GM18498 (cell line): ENCODE measurements around the gene ASAP2.

ENCODE experiments used
- ATAC-seq: cut with Tn5 transposase; IDR thresholded peaks from one replicate; pipeline ENCODE4 v1.9.1; 2021; ENCODE audit warnings: mild to moderate bottlenecking, moderate library complexity; ENCODE audit not compliant: unreplicated experiment

Gene ASAP2

DNA sequence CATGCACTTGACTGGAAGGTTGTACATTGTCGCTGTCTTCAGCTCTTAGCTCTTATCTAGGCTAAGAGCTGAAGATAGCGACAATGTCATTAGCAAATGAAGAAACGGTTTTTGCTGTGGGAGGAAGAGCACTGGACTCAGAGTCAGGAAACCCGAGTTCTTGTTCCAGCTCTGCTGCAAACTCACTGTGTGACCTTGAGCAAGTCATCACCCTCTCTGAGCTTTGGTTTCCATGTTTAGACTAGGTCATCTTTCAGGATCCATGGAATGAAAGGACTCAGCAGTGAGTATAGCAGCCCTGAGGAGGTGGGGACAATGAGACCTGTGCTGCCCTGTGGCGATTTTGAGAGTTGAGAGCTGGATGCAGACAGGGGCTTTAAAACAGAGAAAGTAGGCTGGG is 85.3 kb downstream of the ASAP2 start:
- no peak for ATAC-seq

DNA sequence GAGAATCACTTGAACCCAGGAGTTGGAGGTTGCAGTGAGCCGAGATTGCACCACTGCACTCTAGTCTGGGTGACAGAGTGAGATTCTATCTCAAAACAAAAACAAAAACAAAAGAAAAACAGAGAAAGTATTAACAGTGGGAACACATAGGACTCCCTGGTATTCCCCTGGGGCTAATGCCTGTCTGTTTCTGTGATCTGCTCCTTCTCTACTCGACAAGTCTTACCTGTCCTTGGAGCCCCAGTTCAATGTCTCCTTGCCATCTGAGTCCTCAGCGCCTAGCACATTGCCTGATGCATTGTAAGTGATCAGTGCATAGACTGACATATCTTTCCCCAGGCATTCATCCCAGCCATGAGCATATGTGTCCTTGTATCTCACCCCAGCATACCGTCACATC is 85.8 kb downstream of the ASAP2 start:
- no peak for ATAC-seq

DNA sequence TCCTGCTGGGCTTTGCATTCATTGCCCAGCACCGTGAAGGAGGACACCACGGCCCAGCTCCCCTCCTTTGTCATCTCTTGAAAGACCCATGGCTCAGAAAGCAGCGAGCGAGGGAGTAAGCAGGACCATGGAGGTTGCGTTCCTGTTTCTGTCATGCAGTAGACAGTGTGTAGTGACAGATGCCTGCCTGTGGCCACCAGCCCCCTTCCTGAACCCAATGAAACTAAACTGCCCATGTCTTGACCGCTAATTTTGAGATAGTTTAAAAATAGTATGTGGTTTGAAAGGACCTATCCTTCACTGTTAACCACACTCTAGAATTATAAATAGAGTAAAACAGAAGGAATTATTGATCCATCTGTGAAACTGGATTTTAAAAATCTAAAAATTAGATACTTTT is 88.2 kb downstream of the ASAP2 start:
- ATAC-seq, result no peak

GRCh38 chr2:9296559-9296958 is 89.9 kb downstream of the ASAP2 start:
- ATAC-seq, result no peak

- no peak for ATAC-seq
These were observed 90.5 kb downstream of the ASAP2 start for GRCh38 chr2:9297156-9297555.

DNA sequence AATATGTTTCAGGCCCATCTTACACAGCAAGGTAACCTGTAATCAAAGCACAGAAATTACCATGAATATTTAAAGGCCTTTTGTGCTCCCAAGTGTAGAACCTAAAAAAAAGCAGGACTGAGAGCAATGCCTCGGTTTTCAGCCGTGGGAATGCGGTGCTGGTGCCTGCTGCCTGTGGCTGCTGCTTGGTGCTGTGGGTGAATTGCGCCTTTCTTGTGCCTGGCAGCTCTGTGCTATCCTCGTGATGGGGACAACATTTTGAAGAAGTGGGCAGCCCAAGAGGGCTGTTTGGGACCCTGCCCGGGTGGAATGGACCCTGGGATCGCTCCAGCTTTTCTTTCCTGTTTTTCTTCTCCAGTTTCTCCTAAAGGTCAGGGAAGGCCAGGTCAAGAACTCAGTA is 91.2 kb downstream of the ASAP2 start:
- no peak for ATAC-seq

GRCh38 chr2:9298583-9298982 is 92.0 kb downstream of the ASAP2 start:
- ATAC-seq, result no peak

DNA sequence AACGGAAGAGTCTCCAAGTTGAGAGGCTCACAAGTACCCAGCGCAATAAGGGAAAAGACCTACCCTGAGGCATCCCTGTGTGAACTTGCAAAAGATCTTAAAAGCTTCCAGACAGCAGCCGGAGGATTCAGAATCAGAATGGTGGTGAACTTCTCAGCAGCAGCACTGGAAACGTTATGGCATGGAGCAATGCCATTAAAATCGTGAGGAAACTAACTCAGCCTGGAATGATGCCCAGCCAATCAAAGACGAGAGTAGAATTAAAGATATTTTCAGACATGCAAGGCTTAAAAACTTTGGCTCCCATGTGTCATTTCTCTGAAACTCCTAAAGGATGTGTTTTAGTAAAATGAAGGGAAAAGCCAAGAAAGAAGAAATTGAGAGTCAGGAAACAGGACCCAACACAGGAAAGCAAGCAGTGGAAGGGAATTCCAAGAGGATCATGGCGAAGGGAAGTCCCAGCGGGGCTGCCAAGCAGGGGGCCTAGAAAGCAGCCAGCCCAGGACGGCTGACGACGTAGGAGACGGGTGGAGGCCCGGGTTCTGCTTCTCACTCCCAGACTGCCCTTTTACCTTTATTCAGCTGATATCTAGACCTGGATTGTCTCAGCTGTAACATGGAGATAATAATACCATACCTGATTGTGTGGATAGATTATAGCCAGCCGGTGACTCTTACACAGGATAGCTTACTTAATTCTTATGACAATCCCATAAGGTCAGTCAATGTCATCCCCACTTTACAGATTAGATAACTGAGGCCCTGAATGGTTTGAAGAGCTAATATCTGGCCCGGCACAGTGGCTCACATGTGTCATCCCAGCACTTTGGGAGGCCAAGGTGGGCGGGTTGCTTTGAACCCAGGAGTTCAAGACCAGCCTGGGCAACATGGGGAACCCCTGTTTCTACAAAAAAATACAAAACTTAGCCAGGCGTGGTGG is 92.8 kb downstream of the ASAP2 start:
- ATAC-seq, result no peak

GRCh38 chr2:9300214-9300613 is 93.6 kb downstream of the ASAP2 start:
- no peak for ATAC-seq

GRCh38 chr2:9300829-9301453 is 94.3 kb downstream of the ASAP2 start:
- ATAC-seq, result no peak

DNA sequence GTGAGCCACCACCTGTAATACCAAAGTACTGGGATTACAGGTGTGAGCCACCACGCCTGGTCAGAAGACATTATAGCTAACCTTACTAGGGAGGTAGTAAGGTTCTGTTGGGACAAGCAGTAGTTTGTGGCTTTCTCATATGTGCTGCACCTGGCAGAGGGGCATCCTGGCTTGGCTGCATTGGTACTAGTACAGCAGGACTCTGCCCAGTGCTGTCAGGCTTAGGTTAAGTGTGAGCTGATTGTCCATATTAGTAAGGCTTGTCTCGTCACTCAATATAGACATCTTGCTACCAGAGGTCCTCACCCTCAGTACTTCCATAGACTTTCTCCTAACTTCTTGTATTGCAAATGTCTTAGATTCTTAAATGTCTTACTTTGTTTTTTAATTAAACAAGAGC is 96.1 kb downstream of the ASAP2 start:
- ATAC-seq, result no peak

GRCh38 chr2:9303528-9304225 is 97.1 kb downstream of the ASAP2 start:
- no peak for ATAC-seq

DNA sequence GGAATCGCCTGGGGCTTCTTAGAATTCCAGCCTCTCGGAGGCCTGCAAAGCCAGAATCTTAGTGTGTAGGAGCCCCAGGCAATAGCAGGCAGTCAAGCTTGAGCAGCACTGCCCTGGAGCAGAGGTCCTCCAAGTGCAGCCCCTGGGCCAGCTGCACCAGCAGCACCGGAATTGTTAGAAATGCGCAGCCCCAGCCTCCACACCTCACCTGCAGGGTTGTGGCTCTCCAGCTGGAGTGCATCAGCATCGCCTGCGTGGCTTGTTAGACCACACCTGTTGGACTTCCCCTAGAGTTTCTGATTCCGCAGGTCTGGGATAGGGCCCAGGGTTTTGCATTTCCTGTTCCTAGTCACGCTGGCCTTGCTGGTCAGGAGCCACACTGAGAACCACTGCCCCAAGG is 100.3 kb downstream of the ASAP2 start:
- ATAC-seq, result no peak

- ATAC-seq, result no peak
These were observed 100.9 kb downstream of the ASAP2 start for GRCh38 chr2:9307535-9307934.

DNA sequence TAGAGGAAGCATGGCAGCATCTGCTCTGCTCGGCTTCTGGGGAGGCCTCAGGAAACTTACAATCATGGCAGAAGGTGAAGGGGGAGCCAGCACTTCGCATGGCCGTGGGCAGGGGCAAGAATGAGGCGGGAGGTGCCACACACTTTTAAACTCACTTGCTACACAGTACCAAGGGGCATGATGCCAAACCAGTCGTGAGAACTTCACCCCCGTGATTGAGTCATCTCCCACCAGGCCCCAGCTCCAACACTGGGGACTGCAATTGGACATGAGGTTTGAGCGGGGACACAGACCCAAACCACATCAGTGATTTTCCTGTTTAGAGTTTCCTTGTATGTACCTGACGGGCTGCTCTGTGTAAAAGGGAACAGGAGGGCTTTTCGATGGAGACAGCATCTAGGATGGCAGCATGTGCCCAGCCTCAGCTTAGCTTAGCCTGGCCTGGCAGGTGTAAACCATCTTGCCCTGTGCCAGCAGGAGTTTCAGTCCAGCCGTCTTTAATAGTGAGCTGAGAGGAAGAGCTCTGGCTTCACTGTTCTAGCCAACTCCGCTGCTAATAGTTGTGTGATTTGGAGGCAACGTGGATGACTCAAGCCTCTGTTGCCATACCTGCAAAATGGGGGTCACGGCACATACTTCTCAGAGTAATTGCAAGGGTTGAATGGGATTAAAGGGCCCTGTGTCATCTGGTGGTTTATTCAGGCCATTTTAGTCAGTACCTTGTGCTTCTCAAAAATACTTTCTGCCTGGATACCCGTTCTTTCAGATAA is 101.8 kb downstream of the ASAP2 start:
- ATAC-seq, result no peak

DNA sequence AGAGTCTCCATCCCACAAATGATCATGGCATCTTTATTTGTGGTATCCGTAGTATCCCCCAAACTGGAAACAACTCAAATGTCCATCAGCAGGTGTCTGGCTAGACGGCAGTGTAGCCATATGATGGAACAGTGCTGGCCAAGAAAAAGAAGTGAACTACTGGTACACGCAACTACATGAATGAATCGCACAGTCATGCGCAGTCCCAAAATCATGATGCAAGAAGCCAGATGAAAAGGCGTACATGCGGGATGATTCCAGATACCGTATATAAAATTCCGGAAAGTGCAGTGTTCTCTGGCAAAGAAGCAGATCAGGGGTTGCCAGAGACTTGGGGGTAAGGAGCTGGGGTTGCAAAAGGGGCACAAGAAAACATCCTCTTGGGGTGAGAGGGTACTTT is 102.5 kb downstream of the ASAP2 start:
- no peak for ATAC-seq

DNA sequence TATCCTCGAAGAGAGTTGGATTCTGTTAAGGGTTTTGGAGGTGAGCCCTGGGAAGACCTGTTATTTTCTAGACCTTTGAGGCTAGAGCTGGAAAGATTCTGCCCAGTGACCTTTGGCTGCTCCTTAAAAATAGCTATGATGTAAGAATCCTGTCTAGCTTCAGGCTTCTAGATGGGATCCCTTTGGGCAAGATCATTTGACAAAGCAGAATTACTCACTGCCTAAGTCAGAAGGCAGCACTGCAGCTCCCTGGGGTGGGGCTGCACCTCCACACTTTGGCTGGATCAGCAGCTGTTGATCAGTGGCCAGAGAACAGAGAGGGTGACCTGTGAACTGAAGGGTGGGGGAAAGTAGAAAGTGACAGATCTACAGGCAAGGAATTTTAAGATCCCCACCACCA is 103.8 kb downstream of the ASAP2 start:
- ATAC-seq, result no peak

GRCh38 chr2:9310798-9311197 is 104.2 kb downstream of the ASAP2 start:
- ATAC-seq, result no peak

- no peak for ATAC-seq
These were observed 104.9 kb downstream of the ASAP2 start for GRCh38 chr2:9311488-9311887.

- ATAC-seq, result no peak
These were observed 106.0 kb downstream of the ASAP2 start for GRCh38 chr2:9312591-9312990.

- no peak for ATAC-seq
These were observed 106.8 kb downstream of the ASAP2 start for GRCh38 chr2:9313443-9313842.
